K562 (cell line): ENCODE data around the gene CS. TPM values are rescaled to one million over a fixed set of nuclear protein-coding genes. Genes with fewer than 3 reads are reported as not detected.
A peak's percentile ranks its signal among the peaks of the same experiment; 100 is the strongest.

Source experiments
- CBX3 ChIP-seq, 2 experiments: IDR thresholded peaks; 1 replicate in 1 of 2; 2 replicates in 1 of 2; pipeline ENCODE4 v1.6.1; 2012; ENCODE audit warnings: inconsistent platforms in 2 of 2, low read length in 2 of 2, borderline replicate concordance in 1 of 2, control low read depth in 1 of 2
- ERF ChIP-seq: fragments of 450-650 bp; formaldehyde crosslinking; IDR thresholded peaks from 2 replicates; pipeline ENCODE4 v1.4.0; 2020; ENCODE audit warnings: mild to moderate bottlenecking, mixed read lengths
- IFI16 ChIP-seq: fragments of 250-450 bp; sonication (Bioruptor Pico); IDR thresholded peaks from 2 replicates; pipeline ENCODE4 v2.1.2; 2022; ENCODE audit warnings: mild to moderate bottlenecking, inconsistent platforms
- KLF1 ChIP-seq: fragments of 450-650 bp; IDR thresholded peaks from 2 replicates; pipeline ENCODE4 v1.6.1; 2016; ENCODE audit warnings: missing genetic modification characterization, missing compliant biosample characterization
- RB1 ChIP-seq: fragments of 450-650 bp; IDR thresholded peaks from 2 replicates; pipeline ENCODE4 v1.6.1; 2017; ENCODE audit warnings: low read depth, mild to moderate bottlenecking
- TBP ChIP-seq: optimal IDR thresholded peaks from 2 replicates; pipeline ENCODE3; 2011; ENCODE audit warnings: low read depth, low read length, improper control_type of control experiment
- TGIF2 ChIP-seq: sonication (generic); formaldehyde crosslinking; IDR thresholded peaks from 2 replicates; pipeline ENCODE4 v1.8.1; 2022; ENCODE audit warnings: mild to moderate bottlenecking, missing genetic modification reagents, moderate library complexity
- ZBTB17 ChIP-seq: fragments of 450-650 bp; formaldehyde crosslinking; IDR thresholded peaks from 2 replicates; pipeline ENCODE4 v1.4.0; 2020; ENCODE audit warnings: mild to moderate bottlenecking
- ZEB2 ChIP-seq: fragments of 450-650 bp; IDR thresholded peaks from 2 replicates; pipeline ENCODE4 v1.6.1; 2016
- ZNF384 ChIP-seq: IDR thresholded peaks from 2 replicates; pipeline ENCODE4 v1.6.1; 2012; ENCODE audit warnings: low read depth, low read length, improper control_type of control experiment
- ZNF561 ChIP-seq: fragments of 450-650 bp; formaldehyde crosslinking; conservative IDR thresholded peaks from 2 replicates; pipeline ENCODE4 v1.4.0; 2020; ENCODE audit warnings: mild to moderate bottlenecking, moderate library complexity
- ZNF76 ChIP-seq: fragments of 250-450 bp; sonication (Bioruptor Pico); IDR thresholded peaks from 2 replicates; pipeline ENCODE4 v1.4.0; 2020; ENCODE audit warnings: mild to moderate bottlenecking, moderate library complexity, borderline replicate concordance
- ZNF830 ChIP-seq: fragments of 250-450 bp; sonication (Bioruptor Pico); IDR thresholded peaks from 2 replicates; pipeline ENCODE4 v1.5.0; 2021; ENCODE audit warnings: mild to moderate bottlenecking
- polyA plus RNA-seq, 8 experiments: library from polyadenylated mRNA; depleted of rRNA in 4 of 8; stranded (reverse) in 5 of 8; unstranded in 3 of 8; fragments of >200 nt; fragmentation: Nextera tagmentation in 2 of 8; fragmentation: Illumina TruSeq in 1 of 8; extraction: Ambion mirVana in 2 of 8; extraction: Trizol in 1 of 8; gene quantifications; 2 replicates each; pipeline versions ENCODE4 v1.2.1 to v1.2.3, GENCODE V29; 2011 to 2014; ENCODE audit warnings: inconsistent platforms in 1 of 8, missing spikeins in 1 of 8
- total RNA-seq, 7 experiments: library from RNA; depleted of rRNA in 6 of 7; stranded (reverse); fragments of >200 nt in 6 of 7; fragmentation: Illumina TruSeq in 2 of 7; extraction: Trizol in 2 of 7; gene quantifications; 2 replicates each; pipeline versions ENCODE4 v1.2.1 to v1.2.3, GENCODE V29; 2011 to 2021; ENCODE audit warnings: low replicate concordance in 1 of 7
- TF ChIP-seq, protein P1 (sequence below): fragments of 450-650 bp; IDR thresholded peaks from 2 replicates; pipeline ENCODE4 v1.6.1; 2018; ENCODE audit not compliant: partially characterized antibody
- TF ChIP-seq, protein P2 (sequence below): sonication (generic); formaldehyde crosslinking; IDR thresholded peaks from 2 replicates; pipeline ENCODE4 v1.8.0; 2022; ENCODE audit warnings: mild to moderate bottlenecking, missing genetic modification reagents, borderline replicate concordance
- TF ChIP-seq, protein P3 (sequence below), 2 experiments: fragments of 450-650 bp in 1 of 2; sonication (generic) in 1 of 2; formaldehyde crosslinking; conservative IDR thresholded peaks; 2 replicates each; pipeline versions ENCODE4 v1.4.0 to v1.8.1; 2020 to 2022; ENCODE audit warnings: mild to moderate bottlenecking in 1 of 2, missing genetic modification reagents in 1 of 2
- TF ChIP-seq, protein P4 (sequence below): fragments of 450-650 bp; formaldehyde crosslinking; IDR thresholded peaks from 2 replicates; pipeline ENCODE4 v1.4.0; 2020; ENCODE audit warnings: mild to moderate bottlenecking, moderate library complexity
- TF ChIP-seq, protein P5 (sequence below): fragments of 250-450 bp; sonication (Bioruptor Pico); IDR thresholded peaks from 2 replicates; pipeline ENCODE4 v1.8.0; 2022; ENCODE audit warnings: moderate library complexity, mild to moderate bottlenecking, inconsistent platforms
- TF ChIP-seq, protein P6 (sequence below): fragments of 250-450 bp; sonication (Bioruptor Pico); IDR thresholded peaks from 2 replicates; pipeline ENCODE4 v1.8.0; 2021; ENCODE audit warnings: borderline replicate concordance, mild to moderate bottlenecking, moderate library complexity; ENCODE audit not compliant: poor library complexity, severe bottlenecking

Gene CS
- total and polyA plus RNA-seq, 9 of the 15 experiments (the other 6 are each of a cell fraction or from before 2014, with no cell fraction given): 99.9 to 390 (median 149) TPM

DNA sequence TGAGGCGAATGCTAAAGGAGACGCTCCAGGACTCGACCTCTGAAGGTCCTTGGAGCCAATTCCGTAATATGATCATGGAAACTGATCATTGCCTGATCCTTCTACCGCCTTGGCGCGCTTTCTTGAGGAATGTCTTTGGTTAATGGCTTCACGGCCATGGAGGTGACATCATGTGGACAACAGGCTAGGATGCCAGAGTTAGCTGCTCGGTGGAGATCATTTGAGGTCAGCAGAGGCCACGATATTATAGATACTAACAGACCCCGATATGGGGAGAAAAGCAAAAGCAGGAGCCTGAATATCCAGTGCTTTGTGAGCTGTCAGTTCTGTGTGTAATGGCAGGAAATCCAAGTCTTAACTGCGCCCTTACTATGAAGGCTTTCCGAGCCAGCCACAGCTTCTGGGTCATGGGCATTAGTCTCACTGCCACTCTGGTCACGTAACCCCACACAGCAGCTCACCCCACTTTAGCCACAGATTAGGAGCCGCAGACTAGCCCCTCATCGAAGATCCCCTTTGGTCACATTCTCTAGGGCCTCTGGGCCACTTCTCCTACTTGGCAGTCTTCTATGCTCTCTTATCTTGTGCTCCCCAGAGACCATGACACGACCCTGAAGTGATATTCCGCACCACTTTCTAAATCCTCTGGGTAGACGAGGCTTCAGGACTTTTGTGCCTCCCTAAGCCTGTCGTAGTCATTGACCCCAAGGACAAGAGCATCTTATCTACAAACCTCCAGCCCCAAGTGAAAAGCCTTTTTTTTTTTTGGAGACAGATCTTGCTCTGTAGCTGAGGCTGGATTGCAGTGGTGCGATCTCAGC lies 724 bp upstream of the CS start (continued):
- TF ChIP-seq ZNF561: no peak
- peak; percentile 98 for TF ChIP-seq ZNF384
- TF ChIP-seq ZNF76: no peak; the same call in 1 of the 2 replicates
- TF ChIP-seq ZNF830: no peak
- TF ChIP-seq, protein P1, sequence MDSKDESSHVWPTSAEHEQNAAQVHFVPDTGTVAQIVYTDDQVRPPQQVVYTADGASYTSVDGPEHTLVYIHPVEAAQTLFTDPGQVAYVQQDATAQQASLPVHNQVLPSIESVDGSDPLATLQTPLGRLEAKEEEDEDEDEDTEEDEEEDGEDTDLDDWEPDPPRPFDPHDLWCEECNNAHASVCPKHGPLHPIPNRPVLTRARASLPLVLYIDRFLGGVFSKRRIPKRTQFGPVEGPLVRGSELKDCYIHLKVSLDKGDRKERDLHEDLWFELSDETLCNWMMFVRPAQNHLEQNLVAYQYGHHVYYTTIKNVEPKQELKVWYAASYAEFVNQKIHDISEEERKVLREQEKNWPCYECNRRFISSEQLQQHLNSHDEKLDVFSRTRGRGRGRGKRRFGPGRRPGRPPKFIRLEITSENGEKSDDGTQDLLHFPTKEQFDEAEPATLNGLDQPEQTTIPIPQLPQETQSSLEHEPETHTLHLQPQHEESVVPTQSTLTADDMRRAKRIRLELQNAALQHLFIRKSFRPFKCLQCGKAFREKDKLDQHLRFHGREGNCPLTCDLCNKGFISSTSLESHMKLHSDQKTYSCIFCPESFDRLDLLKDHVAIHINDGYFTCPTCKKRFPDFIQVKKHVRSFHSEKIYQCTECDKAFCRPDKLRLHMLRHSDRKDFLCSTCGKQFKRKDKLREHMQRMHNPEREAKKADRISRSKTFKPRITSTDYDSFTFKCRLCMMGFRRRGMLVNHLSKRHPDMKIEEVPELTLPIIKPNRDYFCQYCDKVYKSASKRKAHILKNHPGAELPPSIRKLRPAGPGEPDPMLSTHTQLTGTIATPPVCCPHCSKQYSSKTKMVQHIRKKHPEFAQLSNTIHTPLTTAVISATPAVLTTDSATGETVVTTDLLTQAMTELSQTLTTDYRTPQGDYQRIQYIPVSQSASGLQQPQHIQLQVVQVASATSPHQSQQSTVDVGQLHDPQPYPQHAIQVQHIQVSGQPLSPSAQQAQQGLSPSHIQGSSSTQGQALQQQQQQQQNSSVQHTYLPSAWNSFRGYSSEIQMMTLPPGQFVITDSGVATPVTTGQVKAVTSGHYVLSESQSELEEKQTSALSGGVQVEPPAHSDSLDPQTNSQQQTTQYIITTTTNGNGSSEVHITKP: peak; percentile 73
- no peak for TF ChIP-seq TBP
- TF ChIP-seq, protein P2, sequence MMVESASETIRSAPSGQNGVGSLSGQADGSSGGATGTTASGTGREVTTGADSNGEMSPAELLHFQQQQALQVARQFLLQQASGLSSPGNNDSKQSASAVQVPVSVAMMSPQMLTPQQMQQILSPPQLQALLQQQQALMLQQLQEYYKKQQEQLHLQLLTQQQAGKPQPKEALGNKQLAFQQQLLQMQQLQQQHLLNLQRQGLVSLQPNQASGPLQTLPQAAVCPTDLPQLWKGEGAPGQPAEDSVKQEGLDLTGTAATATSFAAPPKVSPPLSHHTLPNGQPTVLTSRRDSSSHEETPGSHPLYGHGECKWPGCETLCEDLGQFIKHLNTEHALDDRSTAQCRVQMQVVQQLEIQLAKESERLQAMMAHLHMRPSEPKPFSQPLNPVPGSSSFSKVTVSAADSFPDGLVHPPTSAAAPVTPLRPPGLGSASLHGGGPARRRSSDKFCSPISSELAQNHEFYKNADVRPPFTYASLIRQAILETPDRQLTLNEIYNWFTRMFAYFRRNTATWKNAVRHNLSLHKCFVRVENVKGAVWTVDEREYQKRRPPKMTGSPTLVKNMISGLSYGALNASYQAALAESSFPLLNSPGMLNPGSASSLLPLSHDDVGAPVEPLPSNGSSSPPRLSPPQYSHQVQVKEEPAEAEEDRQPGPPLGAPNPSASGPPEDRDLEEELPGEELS (CRISPR knock-in tag): no peak
- TF ChIP-seq ZBTB17: peak; percentile 33; the same call in 1 of the 2 replicates
- TF ChIP-seq, protein P3, sequence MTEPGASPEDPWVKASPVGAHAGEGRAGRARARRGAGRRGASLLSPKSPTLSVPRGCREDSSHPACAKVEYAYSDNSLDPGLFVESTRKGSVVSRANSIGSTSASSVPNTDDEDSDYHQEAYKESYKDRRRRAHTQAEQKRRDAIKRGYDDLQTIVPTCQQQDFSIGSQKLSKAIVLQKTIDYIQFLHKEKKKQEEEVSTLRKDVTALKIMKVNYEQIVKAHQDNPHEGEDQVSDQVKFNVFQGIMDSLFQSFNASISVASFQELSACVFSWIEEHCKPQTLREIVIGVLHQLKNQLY (CRISPR knock-in tag; conservative IDR thresholded peaks at IDR 0.05): no peak
- no peak for TF ChIP-seq KLF1 (tag)
- TF ChIP-seq, protein P4, sequence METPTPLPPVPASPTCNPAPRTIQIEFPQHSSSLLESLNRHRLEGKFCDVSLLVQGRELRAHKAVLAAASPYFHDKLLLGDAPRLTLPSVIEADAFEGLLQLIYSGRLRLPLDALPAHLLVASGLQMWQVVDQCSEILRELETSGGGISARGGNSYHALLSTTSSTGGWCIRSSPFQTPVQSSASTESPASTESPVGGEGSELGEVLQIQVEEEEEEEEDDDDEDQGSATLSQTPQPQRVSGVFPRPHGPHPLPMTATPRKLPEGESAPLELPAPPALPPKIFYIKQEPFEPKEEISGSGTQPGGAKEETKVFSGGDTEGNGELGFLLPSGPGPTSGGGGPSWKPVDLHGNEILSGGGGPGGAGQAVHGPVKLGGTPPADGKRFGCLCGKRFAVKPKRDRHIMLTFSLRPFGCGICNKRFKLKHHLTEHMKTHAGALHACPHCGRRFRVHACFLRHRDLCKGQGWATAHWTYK (CRISPR knock-in tag): no peak; the same call in 1 of the 2 replicates
- TF ChIP-seq, protein P5, sequence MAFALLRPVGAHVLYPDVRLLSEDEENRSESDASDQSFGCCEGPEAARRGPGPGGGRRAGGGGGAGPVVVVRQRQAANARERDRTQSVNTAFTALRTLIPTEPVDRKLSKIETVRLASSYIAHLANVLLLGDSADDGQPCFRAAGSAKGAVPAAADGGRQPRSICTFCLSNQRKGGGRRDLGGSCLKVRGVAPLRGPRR (CRISPR knock-in tag): no peak
- no peak for TF ChIP-seq ZEB2
- no peak for TF ChIP-seq CBX3 (IDR thresholded peaks at IDR 0.05; ENCODE audit: borderline replicate concordance in 1 of 2, low read length in 2 of 2)
- peak; percentile 67; the same call in 1 of the 2 replicates for TF ChIP-seq RB1
- TF ChIP-seq, protein P6, sequence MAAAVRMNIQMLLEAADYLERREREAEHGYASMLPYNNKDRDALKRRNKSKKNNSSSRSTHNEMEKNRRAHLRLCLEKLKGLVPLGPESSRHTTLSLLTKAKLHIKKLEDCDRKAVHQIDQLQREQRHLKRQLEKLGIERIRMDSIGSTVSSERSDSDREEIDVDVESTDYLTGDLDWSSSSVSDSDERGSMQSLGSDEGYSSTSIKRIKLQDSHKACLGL (CRISPR knock-in tag): no peak
- TF ChIP-seq TGIF2 (CRISPR knock-in tag): no peak
- no peak for TF ChIP-seq IFI16
- TF ChIP-seq ERF: no peak
